ENCODE measurements around the gene SWI5.

- TF ChIP-seq CTCF (IDR thresholded peaks at IDR 0.05) (no peak), POLR2A (IDR thresholded peaks at IDR 0.05) (no peak)
Observed at GRCh38 chr9:128257086-128257825, 18.8 kb upstream of the SWI5 start.
